Brain microvascular endothelial cell (primary cell): ENCODE data around the gene CDH4.

ENCODE experiments used
- DNase-seq: peaks from one replicate; pipeline ENCODE4 v3.0.0-alpha.2; 2020
- H3K27ac ChIP-seq: fragments of 250-450 bp; sonication (Bioruptor Pico); 2 replicates; pipeline ENCODE4 v1.5.1; 2020; ENCODE audit warnings: mild to moderate bottlenecking, moderate library complexity
- H3K27me3 ChIP-seq: fragments of 250-450 bp; sonication (Bioruptor Pico); replicated peaks from 2 replicates; pipeline ENCODE4 v1.5.1; 2020; ENCODE audit warnings: mild to moderate bottlenecking
- H3K36me3 ChIP-seq: fragments of 250-450 bp; sonication (Bioruptor Pico); replicated peaks from 2 replicates; pipeline ENCODE4 v1.5.1; 2020; ENCODE audit warnings: mild to moderate bottlenecking
- H3K4me3 ChIP-seq: 2 replicates; pipeline ENCODE4 v1.5.1; 2011; ENCODE audit warnings: low read depth, mild to moderate bottlenecking, control low read depth, low read length, moderate library complexity
- CTCF ChIP-seq: IDR thresholded peaks from 2 replicates; pipeline ENCODE4 v1.5.1; 2011; ENCODE audit warnings: low read depth, mild to moderate bottlenecking, moderate library complexity, low read length, control low read depth, inconsistent platforms; ENCODE audit errors: missing control alignments
- in situ Hi-C: cut with HindIII; loops from 2 replicates; pipeline ENCODE4 v1.10.0; 2017; ENCODE audit warnings: low sequenced_read_pairs, low pct_ligation_motif_present

CDH4 gene

GRCh38 chr20:61370841-61371303 lies 118.8 kb downstream of the CDH4 start:
- H3K4me3 ChIP-seq = no peak overlapping the region
- no peak overlapping the region for H3K27ac ChIP-seq
- in situ Hi-C loops = no loop called here
- no peaks in the 10 kb centered on the region for H3K36me3 ChIP-seq
- TF ChIP-seq CTCF = no peak
- no peaks in the 10 kb centered on the region for H3K27me3 ChIP-seq
- no peak for DNase-seq

GRCh38 chr20:61371501-61372136 lies 119.6 kb downstream of the CDH4 start:
- in situ Hi-C loops = no loop called here
- H3K27ac ChIP-seq = no peak overlapping the region
- no peaks in the 10 kb centered on the region for H3K27me3 ChIP-seq
- no peak overlapping the region for H3K4me3 ChIP-seq
- H3K36me3 ChIP-seq = no peaks in the 10 kb centered on the region
- no peak for TF ChIP-seq CTCF
- DNase-seq = no peak

GRCh38 chr20:61372137-61373054 lies 120.3 kb downstream of the CDH4 start:
- no peaks in the 10 kb centered on the region for H3K36me3 ChIP-seq
- H3K27ac ChIP-seq = no peak overlapping the region
- H3K27me3 ChIP-seq = no peaks in the 10 kb centered on the region
- in situ Hi-C loops = no loop called here
- DNase-seq = no peak
- no peak overlapping the region for H3K4me3 ChIP-seq
- TF ChIP-seq CTCF = no peak

GRCh38 chr20:61373055-61373399 lies 121.0 kb downstream of the CDH4 start:
- H3K27me3 ChIP-seq = no peaks in the 10 kb centered on the region
- DNase-seq = no peak
- in situ Hi-C loops = no loop called here
- no peak overlapping the region for H3K4me3 ChIP-seq
- H3K36me3 ChIP-seq = no peaks in the 10 kb centered on the region
- TF ChIP-seq CTCF = no peak
- H3K27ac ChIP-seq = no peak overlapping the region

GRCh38 chr20:61373956-61374545 lies 122.0 kb downstream of the CDH4 start:
- no peak for TF ChIP-seq CTCF
- DNase-seq = no peak
- Histone ChIP-seq H3K27me3 (no peaks in the 10 kb centered on the region), H3K4me3 (no peak overlapping the region), H3K36me3 (no peaks in the 10 kb centered on the region), H3K27ac (no peak overlapping the region)
- in situ Hi-C loops = no loop called here
